Thyroid gland (tissue), 4 donors: Measurements from ENCODE around the gene PCSK7.
"Not testable (repeated sequence)": the region's sequence is repeated elsewhere in the genome, so short reads cannot be mapped to it uniquely, and the experiment has no call there.

Experiments
- CTCF ChIP-seq, 6 experiments: fragments of 200-600 bp in 3 of 6; fragments of 450-650 bp in 3 of 6; sonication (generic) in 3 of 6; IDR thresholded peaks; one replicate each; pipeline ENCODE4 v1.5.1; 2016 to 2019; ENCODE audit warnings: antibody characterized with exemption in 6 of 6, mild to moderate bottlenecking in 2 of 6, inconsistent platforms in 1 of 6, moderate library complexity in 1 of 6
- POLR2A ChIP-seq, 2 donors: fragments of 450-650 bp; IDR thresholded peaks; one replicate each; pipeline ENCODE4 v1.6.1; 2017; ENCODE audit warnings: antibody characterized with exemption in 2 of 2, mild to moderate bottlenecking in 2 of 2, moderate library complexity in 1 of 2

- not testable (repeated sequence) for TF ChIP-seq CTCF, POLR2A (IDR thresholded peaks at IDR 0.05)
Measured at GRCh38 chr11:117264624-117265323, 32.9 kb upstream of the PCSK7 start.
